ENCODE data around the gene NTNG1. TPM values are rescaled to one million over a fixed set of nuclear protein-coding genes. Genes with fewer than 3 reads are reported as not detected.

The NTNG1 gene
- total and polyA plus RNA-seq, 3 donors from 2014 or later = 1.8 to 2.3 (median 2.2) TPM

DNA sequence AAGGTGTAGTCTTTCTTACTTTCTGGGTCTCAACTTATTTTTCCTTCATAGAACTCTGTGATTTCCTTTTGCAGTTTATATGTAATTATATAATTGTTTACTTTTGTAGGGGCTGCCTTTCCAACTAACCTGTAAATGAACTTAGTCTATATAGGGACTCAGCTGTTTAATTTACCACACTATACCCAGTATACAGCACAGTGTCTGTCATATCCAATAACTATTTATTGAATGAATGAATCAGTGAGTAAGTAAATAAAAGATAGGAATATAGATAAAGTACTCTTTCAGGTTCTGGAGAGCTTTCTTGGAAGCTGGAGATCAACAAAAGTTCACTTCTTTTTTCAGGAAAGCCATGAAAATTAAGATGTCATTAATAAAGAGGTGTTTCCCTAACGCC, 174.8 kb downstream of the NTNG1 start:
- no peak overlapping the region for H3K4me3 ChIP-seq
- intact Hi-C loops (cut with DNase I; ENCODE audit: low total_unique reads) = no loop called here
- no peak overlapping the region for H3K27ac ChIP-seq
- H3K27me3 ChIP-seq = no peaks in the 10 kb centered on the region
- H3K36me3 ChIP-seq (ENCODE audit: low read depth, missing control alignments) = no peaks in the 10 kb centered on the region
- TF ChIP-seq CTCF (IDR thresholded peaks at IDR 0.05) = no peak
- TF ChIP-seq POLR2A (IDR thresholded peaks at IDR 0.05) = no peak
- WGBS, 2 donors = 0% methylated on average over 1 of the region's 1 CpG
- H3K9me3 ChIP-seq = no peaks in the 10 kb centered on the region
- H3K4me1 ChIP-seq = no peaks in the 10 kb centered on the region
- no peak for DNase-seq

DNA sequence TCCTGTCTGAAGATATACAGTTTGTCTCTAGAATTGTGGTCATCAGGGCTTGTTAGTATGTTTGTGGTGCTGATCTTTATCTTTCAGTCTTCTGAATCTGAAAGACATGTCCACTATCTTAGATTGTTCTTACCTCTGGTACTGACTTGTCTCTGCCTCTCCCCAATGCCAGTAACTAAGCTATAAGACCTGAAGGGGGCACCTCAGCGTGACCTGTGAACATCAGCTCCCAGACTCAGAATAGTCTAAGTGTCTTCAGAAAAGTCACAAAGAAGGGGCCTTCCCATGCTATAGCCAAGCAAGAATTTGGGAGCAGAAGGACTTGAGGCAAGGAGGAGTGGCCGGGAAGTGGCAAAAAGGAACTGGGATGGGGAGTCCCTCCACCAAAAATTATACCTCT, 178.1 kb downstream of the NTNG1 start:
- intact Hi-C loops (cut with DNase I; ENCODE audit: low total_unique reads) = no loop called here
- no peaks in the 10 kb centered on the region for H3K36me3 ChIP-seq (ENCODE audit: low read depth, missing control alignments)
- WGBS, 2 donors = 89 to 94% methylated on average over 2 of the region's 2 CpGs
- H3K4me1 ChIP-seq = no peaks in the 10 kb centered on the region
- no peaks in the 10 kb centered on the region for H3K9me3 ChIP-seq
- DNase-seq = no peak
- H3K27me3 ChIP-seq = no peaks in the 10 kb centered on the region
- no peak overlapping the region for H3K27ac ChIP-seq
- no peak overlapping the region for H3K4me3 ChIP-seq
- TF ChIP-seq POLR2A (IDR thresholded peaks at IDR 0.05) (no peak), CTCF (IDR thresholded peaks at IDR 0.05) (no peak)

GRCh38 chr1:107323784-107324183, 182.9 kb downstream of the NTNG1 start:
- WGBS, 2 donors = 73 to 83% methylated on average over 3 of the region's 3 CpGs
- no peak for DNase-seq

GRCh38 chr1:107326824-107327445, 186.1 kb downstream of the NTNG1 start:
- WGBS, 2 donors = 79 to 83% methylated on average over 2 of the region's 2 CpGs

More at GRCh38 chr1:107323784-107324183, 182.9 kb downstream of the NTNG1 start:
- Histone ChIP-seq H3K27me3 (no peaks in the 10 kb centered on the region), H3K36me3 (ENCODE audit: low read depth, missing control alignments) (no peaks in the 10 kb centered on the region), H3K9me3 (no peaks in the 10 kb centered on the region), H3K27ac (no peak overlapping the region), H3K4me1 (no peaks in the 10 kb centered on the region), H3K4me3 (no peak overlapping the region)
- TF ChIP-seq CTCF (IDR thresholded peaks at IDR 0.05) (no peak), POLR2A (IDR thresholded peaks at IDR 0.05) (no peak)
- intact Hi-C loops (cut with DNase I; ENCODE audit: low total_unique reads) = no loop called here

More at GRCh38 chr1:107326824-107327445, 186.1 kb downstream of the NTNG1 start:
- Histone ChIP-seq H3K4me1 (no peaks in the 10 kb centered on the region), H3K9me3 (no peaks in the 10 kb centered on the region), H3K27me3 (no peaks in the 10 kb centered on the region), H3K36me3 (ENCODE audit: low read depth, missing control alignments) (no peaks in the 10 kb centered on the region), H3K4me3 (no peak overlapping the region), H3K27ac (no peak overlapping the region)
- intact Hi-C loops (cut with DNase I; ENCODE audit: low total_unique reads) = no loop called here
- DNase-seq = no peak
- TF ChIP-seq CTCF (IDR thresholded peaks at IDR 0.05) (no peak), POLR2A (IDR thresholded peaks at IDR 0.05) (no peak)
